WTC11 (cell line): Measurements from ENCODE around the gene RBMS1. TPM values are rescaled to one million over a fixed set of nuclear protein-coding genes. Genes with fewer than 3 reads are reported as not detected.
A peak's percentile ranks its signal among the peaks of the same experiment; 100 is the strongest.

Experiments
- ATAC-seq: fragments of 200-7000 bp; cut with Tn5 transposase; 2 replicates; pipeline ENCODE4 v1.10.0; 2021; ENCODE audit warnings: mild to moderate bottlenecking, moderate library complexity
- CTCF ChIA-PET: fragments of 300-600 bp; sonication (Branson Sonifier 250); formaldehyde crosslinking; loops from one replicate; lab custom pipeline; 2021; ENCODE audit warnings: antibody characterized with exemption; lab: Charles Lee
- POLR2A ChIA-PET: fragments of 350-600 bp; sonication (Branson Sonifier 250); formaldehyde crosslinking; loops from one replicate; lab custom pipeline; 2021; ENCODE audit warnings: antibody characterized with exemption; lab: Charles Lee
- DNase-seq: peaks from one replicate; pipeline ENCODE4 v3.0.0; 2021; ENCODE audit warnings: low spot score
- H3K27ac Mint-ChIP-seq: 2 replicates; pipeline ENCODE4 v1.8.0; 2021; ENCODE audit warnings: mixed read lengths
- H3K27me3 Mint-ChIP-seq: 2 replicates; pipeline ENCODE4 v1.8.0; 2021; ENCODE audit warnings: low read depth, mild to moderate bottlenecking, moderate library complexity, mixed read lengths
- H3K36me3 Mint-ChIP-seq: 2 replicates; pipeline ENCODE4 v1.8.0; 2021; ENCODE audit warnings: mixed read lengths
- H3K4me1 Mint-ChIP-seq: 2 replicates; pipeline ENCODE4 v1.8.0; 2022; ENCODE audit warnings: mixed read lengths
- H3K4me3 Mint-ChIP-seq: 2 replicates; pipeline ENCODE4 v1.8.0; 2021; ENCODE audit warnings: mild to moderate bottlenecking, moderate library complexity, mixed read lengths
- H3K9me3 Mint-ChIP-seq: 2 replicates; pipeline ENCODE4 v1.8.0; 2021; ENCODE audit warnings: mixed read lengths
- ARID4B ChIP-seq: sonication (generic); formaldehyde crosslinking; IDR thresholded peaks from 2 replicates; pipeline ENCODE4 v1.8.0; 2023; ENCODE audit warnings: missing genetic modification reagents, mild to moderate bottlenecking, borderline replicate concordance
- CBFB ChIP-seq: sonication (generic); formaldehyde crosslinking; IDR thresholded peaks from 2 replicates; pipeline ENCODE4 v1.8.1; 2022; ENCODE audit warnings: mild to moderate bottlenecking, low read depth, missing genetic modification reagents
- E2F4 ChIP-seq: sonication (generic); formaldehyde crosslinking; IDR thresholded peaks from 2 replicates; pipeline ENCODE4 v1.8.1; 2022; ENCODE audit warnings: low read depth, mild to moderate bottlenecking, moderate library complexity, missing genetic modification reagents, borderline replicate concordance
- EMX1 ChIP-seq: fragments of 250-450 bp; sonication (Bioruptor Pico); IDR thresholded peaks from 2 replicates; pipeline ENCODE4 v1.8.0; 2021; ENCODE audit warnings: mild to moderate bottlenecking
- IRF2 ChIP-seq: sonication (generic); formaldehyde crosslinking; IDR thresholded peaks from 2 replicates; pipeline ENCODE4 v1.8.0; 2022; ENCODE audit warnings: low read depth, missing genetic modification reagents, borderline replicate concordance
- SMAD4 ChIP-seq: sonication (generic); formaldehyde crosslinking; IDR thresholded peaks from 2 replicates; pipeline ENCODE4 v1.8.0; 2022; ENCODE audit warnings: mild to moderate bottlenecking, missing genetic modification reagents
- SP1 ChIP-seq: sonication (generic); formaldehyde crosslinking; conservative IDR thresholded peaks from 2 replicates; pipeline ENCODE4 v1.8.1; 2022; ENCODE audit warnings: missing genetic modification reagents
- TEAD1 ChIP-seq: sonication (generic); formaldehyde crosslinking; IDR thresholded peaks from 2 replicates; pipeline ENCODE4 v1.8.0; 2022; ENCODE audit warnings: mild to moderate bottlenecking, missing genetic modification reagents
- TP53 ChIP-seq: sonication (generic); formaldehyde crosslinking; IDR thresholded peaks from 2 replicates; pipeline ENCODE4 v1.8.1; 2023; ENCODE audit warnings: mild to moderate bottlenecking, missing genetic modification reagents
- ZNF219 ChIP-seq: sonication (generic); formaldehyde crosslinking; IDR thresholded peaks from 2 replicates; pipeline ENCODE4 v1.8.0; 2023; ENCODE audit warnings: missing genetic modification reagents, mild to moderate bottlenecking, borderline replicate concordance
- total RNA-seq: library from RNA; stranded (reverse); gene quantifications from 3 replicates; pipeline ENCODE4 v1.2.3, GENCODE V29; 2021
- TF ChIP-seq, protein P1 (sequence below): fragments of 200-600 bp; IDR thresholded peaks from 2 replicates; pipeline ENCODE4 v1.8.0; 2022; ENCODE audit warnings: antibody characterized with exemption
- TF ChIP-seq, protein P2 (sequence below): sonication (generic); formaldehyde crosslinking; IDR thresholded peaks from 2 replicates; pipeline ENCODE4 v1.8.0; 2023; ENCODE audit warnings: missing genetic modification reagents
- TF ChIP-seq, protein P3 (sequence below): fragments of 250-450 bp; sonication (Bioruptor Pico); IDR thresholded peaks from 2 replicates; pipeline ENCODE4 v1.9.0; 2021; ENCODE audit warnings: mild to moderate bottlenecking
- TF ChIP-seq, protein P4 (sequence below): sonication (generic); formaldehyde crosslinking; IDR thresholded peaks from 2 replicates; pipeline ENCODE4 v1.8.0; 2022; ENCODE audit warnings: missing genetic modification reagents
- TF ChIP-seq, protein P5 (sequence below): fragments of 250-450 bp; sonication (Bioruptor Pico); conservative IDR thresholded peaks from 2 replicates; pipeline ENCODE4 v1.9.0; 2021; ENCODE audit warnings: mild to moderate bottlenecking

The RBMS1 gene
- total RNA-seq, 1 experiment from 2014 or later: 56.3 TPM

GRCh38 chr2:160252278-160252887 is 241.2 kb downstream of the RBMS1 start:
- ATAC-seq (peak; percentile 18; the same call in 1 of the 2 replicates), DNase-seq (no peak)
- ChIA-PET POLR2A (no interaction called here), CTCF (interaction anchor here (0.6 to 2.1 kb wide), 18 partner anchors 9 to 812 kb away, joined by 3 to 21 read pairs (median 4); no protein-coding TSS in a partner anchor)
- Mint-ChIP-seq H3K4me1 (0 out of 2 replicates have a peak, but pooled peaks cover 5% of the 10 kb centered on the region), H3K27ac (no peak overlapping the region), H3K9me3 (no peaks in the 10 kb centered on the region), H3K4me3 (no peak overlapping the region), H3K27me3 (no peaks in the 10 kb centered on the region), H3K36me3 (no peaks in the 10 kb centered on the region)
- TF ChIP-seq, protein P1, sequence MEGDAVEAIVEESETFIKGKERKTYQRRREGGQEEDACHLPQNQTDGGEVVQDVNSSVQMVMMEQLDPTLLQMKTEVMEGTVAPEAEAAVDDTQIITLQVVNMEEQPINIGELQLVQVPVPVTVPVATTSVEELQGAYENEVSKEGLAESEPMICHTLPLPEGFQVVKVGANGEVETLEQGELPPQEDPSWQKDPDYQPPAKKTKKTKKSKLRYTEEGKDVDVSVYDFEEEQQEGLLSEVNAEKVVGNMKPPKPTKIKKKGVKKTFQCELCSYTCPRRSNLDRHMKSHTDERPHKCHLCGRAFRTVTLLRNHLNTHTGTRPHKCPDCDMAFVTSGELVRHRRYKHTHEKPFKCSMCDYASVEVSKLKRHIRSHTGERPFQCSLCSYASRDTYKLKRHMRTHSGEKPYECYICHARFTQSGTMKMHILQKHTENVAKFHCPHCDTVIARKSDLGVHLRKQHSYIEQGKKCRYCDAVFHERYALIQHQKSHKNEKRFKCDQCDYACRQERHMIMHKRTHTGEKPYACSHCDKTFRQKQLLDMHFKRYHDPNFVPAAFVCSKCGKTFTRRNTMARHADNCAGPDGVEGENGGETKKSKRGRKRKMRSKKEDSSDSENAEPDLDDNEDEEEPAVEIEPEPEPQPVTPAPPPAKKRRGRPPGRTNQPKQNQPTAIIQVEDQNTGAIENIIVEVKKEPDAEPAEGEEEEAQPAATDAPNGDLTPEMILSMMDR: peak; percentile 54; the same call in 1 of the 2 replicates
- TF ChIP-seq SP1 (CRISPR knock-in tag): no peak

DNA sequence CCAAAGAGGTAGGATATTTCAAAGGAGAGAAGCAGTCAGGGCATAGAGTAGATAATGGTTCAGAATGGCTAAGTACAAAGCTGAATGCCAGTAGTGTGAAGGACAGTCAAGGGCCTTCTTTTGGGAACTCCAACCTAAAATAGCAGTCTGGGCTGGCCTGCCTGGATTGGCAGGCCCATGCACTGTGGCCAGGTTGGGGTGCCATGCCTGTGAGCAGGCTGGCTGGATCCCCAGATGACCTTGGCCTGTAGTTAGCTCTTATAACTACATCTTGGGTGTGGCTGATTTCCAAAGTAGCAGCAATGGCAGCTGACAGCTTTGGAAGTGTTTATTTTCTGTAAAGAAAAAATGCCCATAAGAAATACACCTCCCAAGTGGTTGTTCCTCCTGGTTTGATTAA is 242.0 kb downstream of the RBMS1 start:
- POLR2A ChIA-PET: no interaction called here
- Mint-ChIP-seq H3K27ac (no peak overlapping the region), H3K27me3 (no peaks in the 10 kb centered on the region), H3K4me1 (no peaks in the 10 kb centered on the region), H3K4me3 (no peak overlapping the region), H3K36me3 (no peaks in the 10 kb centered on the region), H3K9me3 (no peaks in the 10 kb centered on the region)
- CTCF ChIA-PET: interaction anchor here (0.6 to 2.1 kb wide), 16 partner anchors 10 to 812 kb away, joined by 3 to 21 read pairs (median 5); no protein-coding TSS in a partner anchor
- ATAC-seq (no peak), DNase-seq (no peak)
- TF ChIP-seq SP1 (CRISPR knock-in tag): no peak
- TF ChIP-seq IRF2: no peak
- no peak for TF ChIP-seq TP53
- TF ChIP-seq ZNF219: no peak
- no peak for TF ChIP-seq TEAD1 (CRISPR knock-in tag)
- TF ChIP-seq SMAD4 (CRISPR knock-in tag): no peak
- TF ChIP-seq, protein P2, sequence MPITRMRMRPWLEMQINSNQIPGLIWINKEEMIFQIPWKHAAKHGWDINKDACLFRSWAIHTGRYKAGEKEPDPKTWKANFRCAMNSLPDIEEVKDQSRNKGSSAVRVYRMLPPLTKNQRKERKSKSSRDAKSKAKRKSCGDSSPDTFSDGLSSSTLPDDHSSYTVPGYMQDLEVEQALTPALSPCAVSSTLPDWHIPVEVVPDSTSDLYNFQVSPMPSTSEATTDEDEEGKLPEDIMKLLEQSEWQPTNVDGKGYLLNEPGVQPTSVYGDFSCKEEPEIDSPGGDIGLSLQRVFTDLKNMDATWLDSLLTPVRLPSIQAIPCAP: no peak
- TF ChIP-seq, protein P3, sequence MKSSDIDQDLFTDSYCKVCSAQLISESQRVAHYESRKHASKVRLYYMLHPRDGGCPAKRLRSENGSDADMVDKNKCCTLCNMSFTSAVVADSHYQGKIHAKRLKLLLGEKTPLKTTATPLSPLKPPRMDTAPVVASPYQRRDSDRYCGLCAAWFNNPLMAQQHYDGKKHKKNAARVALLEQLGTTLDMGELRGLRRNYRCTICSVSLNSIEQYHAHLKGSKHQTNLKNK (CRISPR knock-in tag): no peak
- TF ChIP-seq ARID4B (CRISPR knock-in tag): no peak
- TF ChIP-seq EMX1: no peak
- no peak for TF ChIP-seq CBFB (CRISPR knock-in tag)

GRCh38 chr2:160249876-160250275 is 243.7 kb downstream of the RBMS1 start:
- Mint-ChIP-seq H3K27me3 (no peaks in the 10 kb centered on the region), H3K4me1 (no peaks in the 10 kb centered on the region), H3K9me3 (no peaks in the 10 kb centered on the region), H3K27ac (no peak overlapping the region), H3K4me3 (no peak overlapping the region), H3K36me3 (no peaks in the 10 kb centered on the region)
- ATAC-seq (no peak), DNase-seq (no peak)
- ChIA-PET POLR2A (no interaction called here), CTCF (no interaction called here)
- TF ChIP-seq CBFB (CRISPR knock-in tag) (no peak), E2F4 (CRISPR knock-in tag) (no peak), IRF2 (no peak)
- TF ChIP-seq, protein P3 (CRISPR knock-in tag): no peak
- TF ChIP-seq, protein P4, sequence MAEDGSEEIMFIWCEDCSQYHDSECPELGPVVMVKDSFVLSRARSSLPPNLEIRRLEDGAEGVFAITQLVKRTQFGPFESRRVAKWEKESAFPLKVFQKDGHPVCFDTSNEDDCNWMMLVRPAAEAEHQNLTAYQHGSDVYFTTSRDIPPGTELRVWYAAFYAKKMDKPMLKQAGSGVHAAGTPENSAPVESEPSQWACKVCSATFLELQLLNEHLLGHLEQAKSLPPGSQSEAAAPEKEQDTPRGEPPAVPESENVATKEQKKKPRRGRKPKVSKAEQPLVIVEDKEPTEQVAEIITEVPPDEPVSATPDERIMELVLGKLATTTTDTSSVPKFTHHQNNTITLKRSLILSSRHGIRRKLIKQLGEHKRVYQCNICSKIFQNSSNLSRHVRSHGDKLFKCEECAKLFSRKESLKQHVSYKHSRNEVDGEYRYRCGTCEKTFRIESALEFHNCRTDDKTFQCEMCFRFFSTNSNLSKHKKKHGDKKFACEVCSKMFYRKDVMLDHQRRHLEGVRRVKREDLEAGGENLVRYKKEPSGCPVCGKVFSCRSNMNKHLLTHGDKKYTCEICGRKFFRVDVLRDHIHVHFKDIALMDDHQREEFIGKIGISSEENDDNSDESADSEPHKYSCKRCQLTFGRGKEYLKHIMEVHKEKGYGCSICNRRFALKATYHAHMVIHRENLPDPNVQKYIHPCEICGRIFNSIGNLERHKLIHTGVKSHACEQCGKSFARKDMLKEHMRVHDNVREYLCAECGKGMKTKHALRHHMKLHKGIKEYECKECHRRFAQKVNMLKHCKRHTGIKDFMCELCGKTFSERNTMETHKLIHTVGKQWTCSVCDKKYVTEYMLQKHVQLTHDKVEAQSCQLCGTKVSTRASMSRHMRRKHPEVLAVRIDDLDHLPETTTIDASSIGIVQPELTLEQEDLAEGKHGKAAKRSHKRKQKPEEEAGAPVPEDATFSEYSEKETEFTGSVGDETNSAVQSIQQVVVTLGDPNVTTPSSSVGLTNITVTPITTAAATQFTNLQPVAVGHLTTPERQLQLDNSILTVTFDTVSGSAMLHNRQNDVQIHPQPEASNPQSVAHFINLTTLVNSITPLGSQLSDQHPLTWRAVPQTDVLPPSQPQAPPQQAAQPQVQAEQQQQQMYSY (CRISPR knock-in tag): no peak
- TF ChIP-seq, protein P5, sequence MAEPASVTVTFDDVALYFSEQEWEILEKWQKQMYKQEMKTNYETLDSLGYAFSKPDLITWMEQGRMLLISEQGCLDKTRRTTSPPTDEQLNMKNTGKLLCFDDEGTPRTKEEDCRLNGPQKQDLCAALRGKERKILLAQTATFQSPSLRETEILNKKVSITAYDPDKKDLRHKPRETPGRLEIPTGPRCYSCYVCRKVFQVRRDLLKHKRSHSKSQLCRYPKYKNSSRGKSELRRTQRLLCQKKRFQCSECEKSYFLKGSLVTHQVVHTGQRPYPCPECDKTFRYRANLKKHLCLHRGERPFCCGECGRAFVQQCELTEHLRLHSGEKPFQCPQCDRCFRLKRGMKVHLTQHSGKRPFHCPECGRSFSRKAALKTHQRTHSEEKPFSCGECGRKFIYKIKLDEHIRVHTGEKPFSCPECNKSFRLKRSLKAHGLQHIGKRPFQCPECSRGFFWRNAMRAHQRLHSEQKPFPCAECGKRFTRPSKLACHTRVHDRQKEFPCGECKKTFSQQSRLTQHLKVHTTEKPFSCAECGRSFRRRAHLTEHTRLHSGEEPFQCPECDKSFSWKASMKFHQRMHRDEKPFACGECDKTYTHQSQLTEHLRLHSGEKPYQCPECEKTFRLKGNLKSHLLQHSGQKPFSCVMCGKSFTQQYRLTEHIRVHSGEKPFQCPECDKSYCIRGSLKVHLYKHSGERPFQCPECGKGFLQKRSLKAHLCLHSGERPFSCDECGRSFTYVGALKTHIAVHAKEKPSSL (CRISPR knock-in tag): no peak
